ENCODE data around the gene CDADC1. TPM values are rescaled to one million over a fixed set of nuclear protein-coding genes. Genes with fewer than 3 reads are reported as not detected.

CDADC1 gene
- total and polyA plus RNA-seq, 10 of the 15 experiments (the other 5 are each of a cell fraction or from before 2014, with no cell fraction given) = 2.6 to 7.3 (median 5.2) TPM

GRCh38 chr13:49216334-49216733, 31.4 kb upstream of the CDADC1 start (continued):
- TF ChIP-seq, protein P1, sequence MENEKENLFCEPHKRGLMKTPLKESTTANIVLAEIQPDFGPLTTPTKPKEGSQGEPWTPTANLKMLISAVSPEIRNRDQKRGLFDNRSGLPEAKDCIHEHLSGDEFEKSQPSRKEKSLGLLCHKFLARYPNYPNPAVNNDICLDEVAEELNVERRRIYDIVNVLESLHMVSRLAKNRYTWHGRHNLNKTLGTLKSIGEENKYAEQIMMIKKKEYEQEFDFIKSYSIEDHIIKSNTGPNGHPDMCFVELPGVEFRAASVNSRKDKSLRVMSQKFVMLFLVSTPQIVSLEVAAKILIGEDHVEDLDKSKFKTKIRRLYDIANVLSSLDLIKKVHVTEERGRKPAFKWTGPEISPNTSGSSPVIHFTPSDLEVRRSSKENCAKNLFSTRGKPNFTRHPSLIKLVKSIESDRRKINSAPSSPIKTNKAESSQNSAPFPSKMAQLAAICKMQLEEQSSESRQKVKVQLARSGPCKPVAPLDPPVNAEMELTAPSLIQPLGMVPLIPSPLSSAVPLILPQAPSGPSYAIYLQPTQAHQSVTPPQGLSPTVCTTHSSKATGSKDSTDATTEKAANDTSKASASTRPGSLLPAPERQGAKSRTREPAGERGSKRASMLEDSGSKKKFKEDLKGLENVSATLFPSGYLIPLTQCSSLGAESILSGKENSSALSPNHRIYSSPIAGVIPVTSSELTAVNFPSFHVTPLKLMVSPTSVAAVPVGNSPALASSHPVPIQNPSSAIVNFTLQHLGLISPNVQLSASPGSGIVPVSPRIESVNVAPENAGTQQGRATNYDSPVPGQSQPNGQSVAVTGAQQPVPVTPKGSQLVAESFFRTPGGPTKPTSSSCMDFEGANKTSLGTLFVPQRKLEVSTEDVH (IDR thresholded peaks at IDR 0.05; ENCODE audit: low read depth, partially characterized antibody) = no peak
- TF ChIP-seq MXI1 (IDR thresholded peaks at IDR 0.05; ENCODE audit: low read depth, low read length) (no peak), RFX5 (IDR thresholded peaks at IDR 0.05; ENCODE audit: low read depth, low read length) (no peak), SPI1 (IDR thresholded peaks at IDR 0.05; ENCODE audit: borderline replicate concordance, insufficient read depth, low read depth, low read length) (no peak), FOXM1 (IDR thresholded peaks at IDR 0.05; ENCODE audit: low read depth, low read length) (no peak), CHD4 (IDR thresholded peaks at IDR 0.05) (no peak), STAT3 (IDR thresholded peaks at IDR 0.05; ENCODE audit: low read depth, low read length) (no peak), SKIL (IDR thresholded peaks at IDR 0.05; ENCODE audit: low read depth, poor library complexity, severe bottlenecking) (no peak), PAX8 (IDR thresholded peaks at IDR 0.05) (no peak)
- TF ChIP-seq, protein P2, sequence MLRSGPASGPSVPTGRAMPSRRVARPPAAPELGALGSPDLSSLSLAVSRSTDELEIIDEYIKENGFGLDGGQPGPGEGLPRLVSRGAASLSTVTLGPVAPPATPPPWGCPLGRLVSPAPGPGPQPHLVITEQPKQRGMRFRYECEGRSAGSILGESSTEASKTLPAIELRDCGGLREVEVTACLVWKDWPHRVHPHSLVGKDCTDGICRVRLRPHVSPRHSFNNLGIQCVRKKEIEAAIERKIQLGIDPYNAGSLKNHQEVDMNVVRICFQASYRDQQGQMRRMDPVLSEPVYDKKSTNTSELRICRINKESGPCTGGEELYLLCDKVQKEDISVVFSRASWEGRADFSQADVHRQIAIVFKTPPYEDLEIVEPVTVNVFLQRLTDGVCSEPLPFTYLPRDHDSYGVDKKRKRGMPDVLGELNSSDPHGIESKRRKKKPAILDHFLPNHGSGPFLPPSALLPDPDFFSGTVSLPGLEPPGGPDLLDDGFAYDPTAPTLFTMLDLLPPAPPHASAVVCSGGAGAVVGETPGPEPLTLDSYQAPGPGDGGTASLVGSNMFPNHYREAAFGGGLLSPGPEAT (IDR thresholded peaks at IDR 0.05; ENCODE audit: low read depth) = no peak

All from GM12878 (cell line).